ENCODE data around the gene INPP5A.

Gene INPP5A

GRCh38 chr10:132690821-132691610 is 153.4 kb downstream of the INPP5A start:
- no peaks in the 10 kb centered on the region for H3K36me3 ChIP-seq (ENCODE audit: control insufficient read depth, insufficient read depth, low read length)
- no peaks in the 10 kb centered on the region for H3K9me3 ChIP-seq (ENCODE audit: control insufficient read depth, insufficient read depth, low read length)
- no peak overlapping the region for H3K4me3 ChIP-seq (ENCODE audit: low read depth, low read length)
- H3K27me3 ChIP-seq (ENCODE audit: control insufficient read depth, insufficient read depth, low read length): no peaks in the 10 kb centered on the region
- no peaks in the 10 kb centered on the region for H3K4me1 ChIP-seq (ENCODE audit: control insufficient read depth, insufficient read depth, low read length)
- H3K9ac ChIP-seq (ENCODE audit: low read depth, low read length): no peak overlapping the region

- Histone ChIP-seq H3K36me3 (ENCODE audit: control insufficient read depth, insufficient read depth, low read length) (no peaks in the 10 kb centered on the region), H3K9me3 (ENCODE audit: control insufficient read depth, insufficient read depth, low read length) (no peaks in the 10 kb centered on the region), H3K27me3 (ENCODE audit: control insufficient read depth, insufficient read depth, low read length) (no peaks in the 10 kb centered on the region), H3K9ac (ENCODE audit: low read depth, low read length) (no peak overlapping the region), H3K4me1 (ENCODE audit: control insufficient read depth, insufficient read depth, low read length) (no peaks in the 10 kb centered on the region), H3K4me3 (ENCODE audit: low read depth, low read length) (no peak overlapping the region)
Measured at GRCh38 chr10:132691711-132692153, 154.1 kb downstream of the INPP5A start.

- no peaks in the 10 kb centered on the region for H3K36me3 ChIP-seq (ENCODE audit: control insufficient read depth, insufficient read depth, low read length)
- H3K27me3 ChIP-seq (ENCODE audit: control insufficient read depth, insufficient read depth, low read length): no peaks in the 10 kb centered on the region
- no peaks in the 10 kb centered on the region for H3K9me3 ChIP-seq (ENCODE audit: control insufficient read depth, insufficient read depth, low read length)
- H3K4me3 ChIP-seq (ENCODE audit: low read depth, low read length): no peak overlapping the region
- H3K9ac ChIP-seq (ENCODE audit: low read depth, low read length): no peak overlapping the region
- H3K4me1 ChIP-seq (ENCODE audit: control insufficient read depth, insufficient read depth, low read length): no peaks in the 10 kb centered on the region
Measured at GRCh38 chr10:132692311-132692710, 154.7 kb downstream of the INPP5A start.

GRCh38 chr10:132693676-132694075 is 156.1 kb downstream of the INPP5A start:
- H3K27me3 ChIP-seq (ENCODE audit: control insufficient read depth, insufficient read depth, low read length): no peaks in the 10 kb centered on the region
- H3K9ac ChIP-seq (ENCODE audit: low read depth, low read length): no peak overlapping the region
- H3K4me1 ChIP-seq (ENCODE audit: control insufficient read depth, insufficient read depth, low read length): no peaks in the 10 kb centered on the region
- H3K4me3 ChIP-seq (ENCODE audit: low read depth, low read length): no peak overlapping the region
- H3K9me3 ChIP-seq (ENCODE audit: control insufficient read depth, insufficient read depth, low read length): no peaks in the 10 kb centered on the region
- no peaks in the 10 kb centered on the region for H3K36me3 ChIP-seq (ENCODE audit: control insufficient read depth, insufficient read depth, low read length)

- no peaks in the 10 kb centered on the region for H3K36me3 ChIP-seq (ENCODE audit: control insufficient read depth, insufficient read depth, low read length)
- H3K9ac ChIP-seq (ENCODE audit: low read depth, low read length): no peak overlapping the region
- H3K4me3 ChIP-seq (ENCODE audit: low read depth, low read length): no peak overlapping the region
- H3K27me3 ChIP-seq (ENCODE audit: control insufficient read depth, insufficient read depth, low read length): no peaks in the 10 kb centered on the region
- H3K9me3 ChIP-seq (ENCODE audit: control insufficient read depth, insufficient read depth, low read length): no peaks in the 10 kb centered on the region
- no peaks in the 10 kb centered on the region for H3K4me1 ChIP-seq (ENCODE audit: control insufficient read depth, insufficient read depth, low read length)
Measured at GRCh38 chr10:132696204-132696603, 158.6 kb downstream of the INPP5A start.

GRCh38 chr10:132696728-132697577 is 159.4 kb downstream of the INPP5A start:
- Histone ChIP-seq H3K9me3 (ENCODE audit: control insufficient read depth, insufficient read depth, low read length) (no peaks in the 10 kb centered on the region), H3K4me3 (ENCODE audit: low read depth, low read length) (no peak overlapping the region), H3K4me1 (ENCODE audit: control insufficient read depth, insufficient read depth, low read length) (no peaks in the 10 kb centered on the region), H3K27me3 (ENCODE audit: control insufficient read depth, insufficient read depth, low read length) (no peaks in the 10 kb centered on the region), H3K9ac (ENCODE audit: low read depth, low read length) (no peak overlapping the region), H3K36me3 (ENCODE audit: control insufficient read depth, insufficient read depth, low read length) (no peaks in the 10 kb centered on the region)

GRCh38 chr10:132697578-132698200 is 160.1 kb downstream of the INPP5A start:
- Histone ChIP-seq H3K27me3 (ENCODE audit: control insufficient read depth, insufficient read depth, low read length) (no peaks in the 10 kb centered on the region), H3K36me3 (ENCODE audit: control insufficient read depth, insufficient read depth, low read length) (no peaks in the 10 kb centered on the region), H3K9me3 (ENCODE audit: control insufficient read depth, insufficient read depth, low read length) (no peaks in the 10 kb centered on the region), H3K4me3 (ENCODE audit: low read depth, low read length) (no peak overlapping the region), H3K4me1 (ENCODE audit: control insufficient read depth, insufficient read depth, low read length) (no peaks in the 10 kb centered on the region), H3K9ac (ENCODE audit: low read depth, low read length) (no peak overlapping the region)

GRCh38 chr10:132698211-132698751 is 160.7 kb downstream of the INPP5A start:
- no peaks in the 10 kb centered on the region for H3K4me1 ChIP-seq (ENCODE audit: control insufficient read depth, insufficient read depth, low read length)
- no peaks in the 10 kb centered on the region for H3K9me3 ChIP-seq (ENCODE audit: control insufficient read depth, insufficient read depth, low read length)
- H3K9ac ChIP-seq (ENCODE audit: low read depth, low read length): no peak overlapping the region
- H3K36me3 ChIP-seq (ENCODE audit: control insufficient read depth, insufficient read depth, low read length): no peaks in the 10 kb centered on the region
- no peak overlapping the region for H3K4me3 ChIP-seq (ENCODE audit: low read depth, low read length)
- H3K27me3 ChIP-seq (ENCODE audit: control insufficient read depth, insufficient read depth, low read length): no peaks in the 10 kb centered on the region

GRCh38 chr10:132698761-132699391 is 161.3 kb downstream of the INPP5A start:
- H3K27me3 ChIP-seq (ENCODE audit: control insufficient read depth, insufficient read depth, low read length): no peaks in the 10 kb centered on the region
- no peak overlapping the region for H3K4me3 ChIP-seq (ENCODE audit: low read depth, low read length)
- H3K36me3 ChIP-seq (ENCODE audit: control insufficient read depth, insufficient read depth, low read length): peaks cover 3% of the 10 kb centered on the region
- H3K9me3 ChIP-seq (ENCODE audit: control insufficient read depth, insufficient read depth, low read length): no peaks in the 10 kb centered on the region
- H3K9ac ChIP-seq (ENCODE audit: low read depth, low read length): no peak overlapping the region
- H3K4me1 ChIP-seq (ENCODE audit: control insufficient read depth, insufficient read depth, low read length): no peaks in the 10 kb centered on the region

GRCh38 chr10:132699411-132700155 is 162.0 kb downstream of the INPP5A start:
- H3K9me3 ChIP-seq (ENCODE audit: control insufficient read depth, insufficient read depth, low read length): no peaks in the 10 kb centered on the region
- no peaks in the 10 kb centered on the region for H3K27me3 ChIP-seq (ENCODE audit: control insufficient read depth, insufficient read depth, low read length)
- peaks cover 6% of the 10 kb centered on the region for H3K36me3 ChIP-seq (ENCODE audit: control insufficient read depth, insufficient read depth, low read length)
- no peak overlapping the region for H3K4me3 ChIP-seq (ENCODE audit: low read depth, low read length)
- no peaks in the 10 kb centered on the region for H3K4me1 ChIP-seq (ENCODE audit: control insufficient read depth, insufficient read depth, low read length)
- H3K9ac ChIP-seq (ENCODE audit: low read depth, low read length): no peak overlapping the region

Measured in iPS-15b (cell line).